Measurements from ENCODE around the gene EP300.

GRCh38 chr22:41075946-41076345 lies 16.4 kb upstream of the EP300 start:
- no peak for TF ChIP-seq CTCF (IDR thresholded peaks at IDR 0.05)
- no peak for TF ChIP-seq POLR2A (IDR thresholded peaks at IDR 0.05)
- TF ChIP-seq POLR2AphosphoS5 (IDR thresholded peaks at IDR 0.05), result no peak

All from prostate gland (tissue), 2 donors.